ENCODE data around the gene RIPOR3. TPM values are rescaled to one million over a fixed set of nuclear protein-coding genes. Genes with fewer than 3 reads are reported as not detected.

RIPOR3 gene
- total RNA-seq, 4 donors from 2014 or later = 6.1 to 25.7 (median 15.3) TPM

- Histone ChIP-seq H3K36me3 (no peaks in the 10 kb centered on the region), H3K4me1 (peaks cover 15 to 25% (median 19%) of the 10 kb centered on the region in 4 donors), H3K4me3 (no peak overlapping the region), H3K27ac (replicated peaks in 1 of 4) (no peak overlapping the region), H3K9me3 (no peaks in the 10 kb centered on the region), H3K27me3 (no peaks in the 10 kb centered on the region)
- TF ChIP-seq POLR2A (IDR thresholded peaks at IDR 0.05; ENCODE audit: low read depth) (no peak), POLR2AphosphoS5 (IDR thresholded peaks at IDR 0.05) (no peak), EP300 (IDR thresholded peaks at IDR 0.05) (no peak), CTCF (IDR thresholded peaks at IDR 0.05) (no peak)
- WGBS = 94% methylated on average over 5 of the region's 5 CpGs
- DNase-seq (ENCODE audit: extremely low spot score) = no peak
- intact Hi-C loops (cut with DNase I) = no loop called here
These were observed 28.7 kb upstream of the RIPOR3 start for GRCh38 chr20:50720026-50720425.

- intact Hi-C loops (cut with DNase I) = no loop called here
- Histone ChIP-seq H3K27me3 (no peaks in the 10 kb centered on the region), H3K9me3 (no peaks in the 10 kb centered on the region), H3K4me3 (no peak overlapping the region), H3K4me1 (peaks cover 8 to 18% (median 12%) of the 10 kb centered on the region in 4 donors), H3K36me3 (no peaks in the 10 kb centered on the region), H3K27ac (replicated peaks in 1 of 4) (no peak overlapping the region)
- WGBS = 98% methylated on average over 4 of the region's 4 CpGs
- DNase-seq (ENCODE audit: extremely low spot score) = no peak
- TF ChIP-seq POLR2AphosphoS5 (IDR thresholded peaks at IDR 0.05) (no peak), POLR2A (IDR thresholded peaks at IDR 0.05; ENCODE audit: low read depth) (no peak), EP300 (IDR thresholded peaks at IDR 0.05) (no peak), CTCF (IDR thresholded peaks at IDR 0.05) (no peak)
These were observed 28.0 kb upstream of the RIPOR3 start for GRCh38 chr20:50719328-50719727.

- TF ChIP-seq EP300 (IDR thresholded peaks at IDR 0.05) (no peak), POLR2AphosphoS5 (IDR thresholded peaks at IDR 0.05) (no peak), POLR2A (IDR thresholded peaks at IDR 0.05; ENCODE audit: low read depth) (no peak), CTCF (IDR thresholded peaks at IDR 0.05) (no peak)
- Histone ChIP-seq H3K4me3 (no peak overlapping the region), H3K27me3 (no peaks in the 10 kb centered on the region), H3K36me3 (no peaks in the 10 kb centered on the region), H3K27ac (replicated peaks in 1 of 4) (no peak overlapping the region), H3K4me1 (peaks cover 7 to 15% (median 10%) of the 10 kb centered on the region in 4 donors), H3K9me3 (no peaks in the 10 kb centered on the region)
- WGBS = 66% methylated on average over 13 of the region's 13 CpGs
- no peak for DNase-seq (ENCODE audit: extremely low spot score)
- intact Hi-C loops (cut with DNase I) = no loop called here
These were observed 26.8 kb upstream of the RIPOR3 start for GRCh38 chr20:50717974-50718761.

- intact Hi-C loops (cut with DNase I) = no loop called here
These were observed 26.0 kb upstream of the RIPOR3 start for GRCh38 chr20:50717312-50717711.

GRCh38 chr20:50716518-50716917 is 25.2 kb upstream of the RIPOR3 start:
- Histone ChIP-seq H3K4me3 (no peak overlapping the region), H3K27me3 (no peaks in the 10 kb centered on the region), H3K27ac (replicated peaks in 1 of 4) (no peak overlapping the region), H3K36me3 (no peaks in the 10 kb centered on the region), H3K9me3 (no peaks in the 10 kb centered on the region), H3K4me1 (peaks cover 3 to 4% (median 3%) of the 10 kb centered on the region in 4 donors)
- no peak for DNase-seq (ENCODE audit: extremely low spot score)
- intact Hi-C loops (cut with DNase I) = no loop called here
- WGBS = 89% methylated on average over 1 of the region's 1 CpG
- TF ChIP-seq EP300 (IDR thresholded peaks at IDR 0.05) = no peak
- TF ChIP-seq POLR2AphosphoS5 (IDR thresholded peaks at IDR 0.05) = no peak
- no peak for TF ChIP-seq POLR2A (IDR thresholded peaks at IDR 0.05; ENCODE audit: low read depth)
- no peak for TF ChIP-seq CTCF (IDR thresholded peaks at IDR 0.05)

More at GRCh38 chr20:50717312-50717711, 26.0 kb upstream of the RIPOR3 start:
- Histone ChIP-seq H3K27ac (replicated peaks in 1 of 4) (no peak overlapping the region), H3K4me1 (peaks cover 4 to 11% (median 7%) of the 10 kb centered on the region in 4 donors), H3K4me3 (no peak overlapping the region), H3K36me3 (no peaks in the 10 kb centered on the region), H3K27me3 (no peaks in the 10 kb centered on the region), H3K9me3 (no peaks in the 10 kb centered on the region)
- TF ChIP-seq EP300 (IDR thresholded peaks at IDR 0.05) (no peak), POLR2AphosphoS5 (IDR thresholded peaks at IDR 0.05) (no peak)
- no peak for DNase-seq (ENCODE audit: extremely low spot score)
- 46% methylated on average over 2 of the region's 2 CpGs for WGBS
